HepG2 (cell line): ENCODE results near the gene PAK1. TPM values are rescaled to one million over a fixed set of nuclear protein-coding genes. Genes with fewer than 3 reads are reported as not detected.

Experiments
- ATAC-seq: fragments of 200-7000 bp; cut with Tn5 transposase; 3 replicates; pipeline ENCODE4 v1.9.1; 2020; ENCODE audit warnings: mild to moderate bottlenecking, moderate library complexity
- BruUV-seq: library from RNA; stranded (reverse); fragments of 400-500 nt; replicated peaks from 2 replicates; lab custom pipeline; 2021; lab: Mats Ljungman, UMichigan
- CTCF ChIA-PET: fragments of 300-600 bp; formaldehyde crosslinking; extraction: SDS; loops from one replicate; lab custom pipeline; 2021; ENCODE audit warnings: low total read pairs, inconsistent platforms, low intra/inter-chr PET ratio; lab: Yijun Ruan, JAX
- POLR2A ChIA-PET: fragments of 350-600 bp; sonication (Branson Sonifier 250); formaldehyde crosslinking; loops from one replicate; lab custom pipeline; 2020; ENCODE audit warnings: antibody characterized with exemption, inconsistent platforms; lab: Yijun Ruan, JAX
- DNase-seq: peaks from one replicate; pipeline ENCODE4 v3.0.0-alpha.2; 2015; ENCODE audit warnings: low spot score
- FAIRE-seq: peaks from 3 replicates; lab custom pipeline; 2011; peaks lifted over from hg19 to GRCh38; lab: Jason Lieb, UNC
- H2AFZ ChIP-seq: one replicate; pipeline ENCODE4 v1.6.1; 2011; ENCODE audit warnings: low read length, inconsistent platforms
- H3K27ac ChIP-seq: fragments of 300-600 bp; 3 replicates; pipeline ENCODE4 v1.8.0; 2011; ENCODE audit warnings: mixed run types, mild to moderate bottlenecking, mixed read lengths, low read length, inconsistent platforms; ENCODE audit not compliant: insufficient read depth; ENCODE audit errors: extremely low read length
- H3K27me3 ChIP-seq, 2 experiments: fragments of 200-600 bp in 1 of 2; 2 replicates in 1 of 2; 3 replicates in 1 of 2; pipeline versions ENCODE4 v1.6.0 to v1.8.0; 2011; ENCODE audit warnings: low read length in 2 of 2, mild to moderate bottlenecking in 2 of 2, moderate library complexity in 2 of 2, inconsistent platforms in 1 of 2; ENCODE audit not compliant: insufficient read depth in 2 of 2, control insufficient read depth in 1 of 2
- H3K36me3 ChIP-seq, 2 experiments: fragments of 200-600 bp in 1 of 2; replicated peaks in 1 of 2; 2 replicates in 1 of 2; 3 replicates in 1 of 2; pipeline versions ENCODE4 v1.5.1 to v1.8.0; 2011; ENCODE audit warnings: low read length in 2 of 2, inconsistent platforms in 1 of 2; ENCODE audit not compliant: insufficient read depth in 2 of 2, control insufficient read depth in 1 of 2
- H3K4me1 ChIP-seq: 2 replicates; pipeline ENCODE4 v1.5.1; 2012; ENCODE audit warnings: low read length, inconsistent platforms; ENCODE audit not compliant: insufficient read depth
- H3K4me2 ChIP-seq: 2 replicates; pipeline ENCODE4 v1.6.0; 2011; ENCODE audit warnings: low read depth, low read length, inconsistent platforms
- H3K4me3 ChIP-seq, 3 experiments: fragments of 200-600 bp in 1 of 3; sonication (generic), shearing (Covaris generic) in 1 of 3; replicated peaks in 1 of 3; 2 replicates each; pipeline ENCODE4 v1.5.1; 2011 to 2016; ENCODE audit warnings: low read length in 3 of 3, inconsistent platforms in 2 of 3, low read depth in 2 of 3, mild to moderate bottlenecking in 2 of 3, control low read depth in 1 of 3, mixed read lengths in 1 of 3; ENCODE audit not compliant: insufficient read depth in 1 of 3
- H3K79me2 ChIP-seq: one replicate; pipeline ENCODE4 v1.6.1; 2011; ENCODE audit warnings: low read length, inconsistent platforms; ENCODE audit not compliant: insufficient read depth
- H3K9ac ChIP-seq: 2 replicates; pipeline ENCODE4 v1.6.0; 2011; ENCODE audit warnings: mild to moderate bottlenecking, low read depth, low read length, inconsistent platforms; ENCODE audit not compliant: insufficient read depth
- H3K9me3 ChIP-seq: 2 replicates; pipeline ENCODE4 v1.5.1; 2012; ENCODE audit warnings: mild to moderate bottlenecking, low read length
- H4K20me1 ChIP-seq: 2 replicates; pipeline ENCODE4 v1.6.0; 2011; ENCODE audit warnings: inconsistent platforms, mild to moderate bottlenecking, low read length, moderate library complexity; ENCODE audit not compliant: insufficient read depth
- CEBPB ChIP-seq: IDR thresholded peaks from 2 replicates; pipeline ENCODE4 v1.6.1; 2011; ENCODE audit warnings: low read depth, low read length, improper control_type of control experiment, borderline replicate concordance
- MXI1 ChIP-seq: IDR thresholded peaks from 3 replicates; pipeline ENCODE4 v1.6.1; 2012; ENCODE audit warnings: low read depth, low read length, inconsistent platforms, borderline replicate concordance
- NFE2 ChIP-seq: sonication (generic); formaldehyde crosslinking; IDR thresholded peaks from 2 replicates; pipeline ENCODE4 v1.4.0; 2020; ENCODE audit warnings: missing genetic modification reagents
- PITX1 ChIP-seq: sonication (generic); formaldehyde crosslinking; IDR thresholded peaks from 2 replicates; pipeline ENCODE4 v1.5.1; 2020; ENCODE audit warnings: mild to moderate bottlenecking, missing genetic modification reagents
- SKI ChIP-seq: fragments of 450-650 bp; IDR thresholded peaks from one replicate; pipeline ENCODE4 v1.6.1; 2018; ENCODE audit warnings: mild to moderate bottlenecking; ENCODE audit not compliant: partially characterized antibody
- SP5 ChIP-seq: IDR thresholded peaks from 2 replicates; pipeline ENCODE4 v1.6.1; 2016; ENCODE audit warnings: low read depth, borderline replicate concordance
- ZNF841 ChIP-seq: sonication (generic); formaldehyde crosslinking; IDR thresholded peaks from 2 replicates; pipeline ENCODE4 v1.8.1; 2023; ENCODE audit warnings: missing genetic modification reagents, borderline replicate concordance
- ZSCAN30 ChIP-seq: sonication (generic); formaldehyde crosslinking; IDR thresholded peaks from 2 replicates; pipeline ENCODE4 v1.5.0; 2020; ENCODE audit warnings: mild to moderate bottlenecking, missing genetic modification reagents
- WGBS: methylation state at CpG from one replicate; pipeline ENCODE4 v1.1.6; 2017; ENCODE audit warnings: low lambda C conversion rate; 5-methylcytosine and 5-hydroxymethylcytosine counted together
- in situ Hi-C: cut with HindIII; loops from 2 replicates; pipeline ENCODE4 v1.10.0; 2017; ENCODE audit warnings: low pct_unique_long_range_greater_than_20kb; ENCODE audit not compliant: extremely low pct_ligation_motif_present
- intact Hi-C: fragments of 100-400 bp; cut with micrococcal nuclease; formaldehyde crosslinking; loops from one replicate; pipeline ENCODE4 v1.10.0; 2022; ENCODE audit not compliant: unreplicated experiment
- polyA plus RNA-seq, 8 experiments: library from polyadenylated mRNA; depleted of rRNA in 3 of 8; stranded (reverse) in 7 of 8; unstranded in 1 of 8; fragments of >200 nt; fragmentation: Illumina TruSeq in 4 of 8; extraction: Trizol in 4 of 8; gene quantifications; 2 replicates each; pipeline versions ENCODE4 v1.2.1 to v1.2.3, GENCODE V29; 2011 to 2016; ENCODE audit warnings: low read depth in 4 of 8, missing spikeins in 1 of 8, mixed read lengths in 1 of 8; ENCODE audit not compliant: insufficient read depth in 1 of 8
- total RNA-seq, 5 experiments: library from RNA; depleted of rRNA; stranded (reverse); fragments of >200 nt; fragmentation: Illumina TruSeq; extraction: Trizol; gene quantifications; 2 replicates each; pipeline ENCODE4 v1.2.3, GENCODE V29; 2016; ENCODE audit warnings: low read depth in 1 of 5
- TF ChIP-seq, protein P1 (sequence below): IDR thresholded peaks from 2 replicates; pipeline ENCODE4 v1.6.1; 2012; ENCODE audit warnings: low read length, improper control_type of control experiment
- TF ChIP-seq, protein P2 (sequence below): sonication (generic); formaldehyde crosslinking; IDR thresholded peaks from 2 replicates; pipeline ENCODE4 v1.4.0; 2020; ENCODE audit warnings: missing genetic modification reagents, mild to moderate bottlenecking, borderline replicate concordance

The PAK1 gene
- total and polyA plus RNA-seq, 2 of the 13 experiments (the other 11 are each of a cell fraction or from before 2014, with no cell fraction given): 1.5 to 4.3 TPM

DNA sequence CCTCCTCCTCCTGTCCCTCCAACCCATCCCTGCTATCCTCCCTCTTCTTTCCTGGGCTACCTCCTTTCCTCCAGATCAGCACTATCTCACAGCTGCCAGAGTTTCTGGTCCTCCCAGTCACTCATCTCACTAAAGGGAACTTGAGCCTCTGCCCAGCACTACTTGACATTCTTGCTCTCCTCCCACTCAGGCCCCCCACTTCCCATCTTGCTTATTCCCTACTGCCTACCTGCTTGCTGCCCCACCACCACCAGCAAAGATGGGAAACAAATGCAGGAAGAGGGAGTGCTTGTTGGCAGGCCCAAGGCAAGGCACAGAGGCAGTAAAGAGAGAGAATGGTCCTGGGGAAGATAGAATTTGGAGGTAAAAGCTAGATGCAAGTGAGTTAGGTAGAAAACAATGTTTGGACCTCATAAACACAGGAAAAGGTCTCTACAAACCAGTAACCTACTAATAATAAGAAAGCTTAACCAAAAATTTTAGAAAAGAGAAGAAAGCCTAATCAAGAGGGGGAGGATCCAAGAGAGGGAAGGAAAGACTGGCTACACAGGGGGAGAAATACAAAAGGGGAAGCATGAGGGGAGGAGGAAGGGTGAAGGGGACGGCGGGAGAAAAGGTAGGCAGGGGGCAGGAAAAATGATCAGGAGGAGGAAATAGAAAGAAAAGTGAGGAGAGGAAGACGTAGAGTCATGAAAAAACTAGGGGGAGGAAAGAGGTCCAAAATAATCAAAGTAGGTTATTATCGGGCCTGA is 63.6 kb downstream of the PAK1 start:
- Histone ChIP-seq H4K20me1 (no peaks in the 10 kb centered on the region), H3K9me3 (no peaks in the 10 kb centered on the region), H3K36me3 (no peaks in the 10 kb centered on the region), H3K27me3 (peaks cover 0 to 1% of the 10 kb centered on the region in 2 experiments; a peak in 2 of 5 replicates), H3K4me2 (no peak overlapping the region), H3K4me1 (peaks cover 16% of the 10 kb centered on the region), H3K9ac (no peak overlapping the region), H3K79me2 (no peaks in the 10 kb centered on the region), H3K4me3 (no peak overlapping the region), H3K27ac (no peak overlapping the region), H2AFZ (no peak overlapping the region)
- in situ Hi-C loops: no loop called here
- ChIA-PET POLR2A (no interaction called here), CTCF (no interaction called here)
- no peak for FAIRE-seq
- no TSS peak for BruUV-seq
- no peak for DNase-seq
- intact Hi-C loops: no loop called here
- WGBS: 63% methylated on average over 4 of the region's 4 CpGs
- TF ChIP-seq SP5 (CRISPR knock-in tag) (no peak), ZSCAN30 (no peak), SKI (no peak), NFE2 (CRISPR knock-in tag) (no peak), ZNF841 (CRISPR knock-in tag) (no peak), CEBPB (no peak), PITX1 (no peak), MXI1 (no peak)
- TF ChIP-seq, protein P1, sequence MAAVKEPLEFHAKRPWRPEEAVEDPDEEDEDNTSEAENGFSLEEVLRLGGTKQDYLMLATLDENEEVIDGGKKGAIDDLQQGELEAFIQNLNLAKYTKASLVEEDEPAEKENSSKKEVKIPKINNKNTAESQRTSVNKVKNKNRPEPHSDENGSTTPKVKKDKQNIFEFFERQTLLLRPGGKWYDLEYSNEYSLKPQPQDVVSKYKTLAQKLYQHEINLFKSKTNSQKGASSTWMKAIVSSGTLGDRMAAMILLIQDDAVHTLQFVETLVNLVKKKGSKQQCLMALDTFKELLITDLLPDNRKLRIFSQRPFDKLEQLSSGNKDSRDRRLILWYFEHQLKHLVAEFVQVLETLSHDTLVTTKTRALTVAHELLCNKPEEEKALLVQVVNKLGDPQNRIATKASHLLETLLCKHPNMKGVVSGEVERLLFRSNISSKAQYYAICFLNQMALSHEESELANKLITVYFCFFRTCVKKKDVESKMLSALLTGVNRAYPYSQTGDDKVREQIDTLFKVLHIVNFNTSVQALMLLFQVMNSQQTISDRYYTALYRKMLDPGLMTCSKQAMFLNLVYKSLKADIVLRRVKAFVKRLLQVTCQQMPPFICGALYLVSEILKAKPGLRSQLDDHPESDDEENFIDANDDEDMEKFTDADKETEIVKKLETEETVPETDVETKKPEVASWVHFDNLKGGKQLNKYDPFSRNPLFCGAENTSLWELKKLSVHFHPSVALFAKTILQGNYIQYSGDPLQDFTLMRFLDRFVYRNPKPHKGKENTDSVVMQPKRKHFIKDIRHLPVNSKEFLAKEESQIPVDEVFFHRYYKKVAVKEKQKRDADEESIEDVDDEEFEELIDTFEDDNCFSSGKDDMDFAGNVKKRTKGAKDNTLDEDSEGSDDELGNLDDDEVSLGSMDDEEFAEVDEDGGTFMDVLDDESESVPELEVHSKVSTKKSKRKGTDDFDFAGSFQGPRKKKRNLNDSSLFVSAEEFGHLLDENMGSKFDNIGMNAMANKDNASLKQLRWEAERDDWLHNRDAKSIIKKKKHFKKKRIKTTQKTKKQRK: no peak
- TF ChIP-seq, protein P2, sequence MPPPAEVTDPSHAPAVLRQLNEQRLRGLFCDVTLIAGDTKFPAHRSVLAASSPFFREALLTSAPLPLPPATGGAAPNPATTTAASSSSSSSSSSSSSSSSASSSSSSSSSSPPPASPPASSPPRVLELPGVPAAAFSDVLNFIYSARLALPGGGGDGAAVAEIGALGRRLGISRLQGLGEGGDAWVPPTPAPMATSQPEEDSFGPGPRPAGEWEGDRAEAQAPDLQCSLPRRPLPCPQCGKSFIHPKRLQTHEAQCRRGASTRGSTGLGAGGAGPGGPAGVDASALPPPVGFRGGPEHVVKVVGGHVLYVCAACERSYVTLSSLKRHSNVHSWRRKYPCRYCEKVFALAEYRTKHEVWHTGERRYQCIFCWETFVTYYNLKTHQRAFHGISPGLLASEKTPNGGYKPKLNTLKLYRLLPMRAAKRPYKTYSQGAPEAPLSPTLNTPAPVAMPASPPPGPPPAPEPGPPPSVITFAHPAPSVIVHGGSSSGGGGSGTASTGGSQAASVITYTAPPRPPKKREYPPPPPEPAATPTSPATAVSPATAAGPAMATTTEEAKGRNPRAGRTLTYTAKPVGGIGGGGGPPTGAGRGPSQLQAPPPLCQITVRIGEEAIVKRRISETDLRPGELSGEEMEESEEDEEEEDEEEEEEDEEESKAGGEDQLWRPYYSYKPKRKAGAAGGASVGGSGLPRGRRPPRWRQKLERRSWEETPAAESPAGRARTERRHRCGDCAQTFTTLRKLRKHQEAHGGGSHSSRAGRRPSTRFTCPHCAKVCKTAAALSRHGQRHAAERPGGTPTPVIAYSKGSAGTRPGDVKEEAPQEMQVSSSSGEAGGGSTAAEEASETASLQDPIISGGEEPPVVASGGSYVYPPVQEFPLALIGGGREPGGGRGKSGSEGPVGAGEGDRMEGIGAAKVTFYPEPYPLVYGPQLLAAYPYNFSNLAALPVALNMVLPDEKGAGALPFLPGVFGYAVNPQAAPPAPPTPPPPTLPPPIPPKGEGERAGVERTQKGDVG (CRISPR knock-in tag): no peak
- ATAC-seq: no peak
